Urinary bladder (tissue), 4 donors: ENCODE data around the gene SCUBE3. TPM values are rescaled to one million over a fixed set of nuclear protein-coding genes. Genes with fewer than 3 reads are reported as not detected.
A peak's percentile ranks its signal among the peaks of the same experiment; 100 is the strongest.

Source experiments
- DNase-seq: peaks from one replicate; pipeline ENCODE4 v3.0.0-alpha.2; 2015; ENCODE audit errors: extremely low spot score
- H3K27ac ChIP-seq: one replicate; pipeline ENCODE4 v1.5.1; 2013; ENCODE audit warnings: low read depth, mild to moderate bottlenecking, moderate library complexity
- H3K36me3 ChIP-seq: one replicate; pipeline ENCODE4 v1.6.1; 2013; ENCODE audit warnings: mild to moderate bottlenecking, moderate library complexity; ENCODE audit not compliant: insufficient read depth
- H3K4me1 ChIP-seq: one replicate; pipeline ENCODE4 v1.6.1; 2013; ENCODE audit warnings: mild to moderate bottlenecking, moderate library complexity; ENCODE audit not compliant: insufficient read depth
- H3K4me3 ChIP-seq: one replicate; pipeline ENCODE4 v1.5.1; 2013; ENCODE audit warnings: low read depth, low read length
- WGBS: extraction: QIAGEN DNeasy Blood & Tissue Kit; methylation state at CpG from one replicate; pipeline ENCODE4 v1.1.7; 2013; 5-methylcytosine and 5-hydroxymethylcytosine counted together
- polyA plus RNA-seq: library from polyadenylated mRNA; stranded (reverse); fragments of 200-250 nt; gene quantifications from one replicate; pipeline ENCODE4 v1.2.3, GENCODE V29; 2013
- total RNA-seq: library from RNA; depleted of rRNA; stranded (reverse); fragments of >200 nt; gene quantifications from one replicate; pipeline ENCODE4 v1.2.3, GENCODE V29; 2014
- donor health status: healthy with polysubstance abuse.
- donor health status: healthy.

The SCUBE3 gene
- 3.9 TPM for total RNA-seq
- 8.4 TPM for polyA plus RNA-seq

- peak within 1 kb of the TSS; percentile 44 for H3K4me3 ChIP-seq
- under 1% methylated on average over 88 of the region's 89 CpGs for WGBS
- H3K27ac ChIP-seq = no peak within 1 kb of the TSS
- no peak for DNase-seq
- no peaks in the 10 kb centered on the region for H3K36me3 ChIP-seq
- H3K4me1 ChIP-seq = peaks cover 2% of the 10 kb centered on the region
Observed at GRCh38 chr6:35213824-35214756, at the start of gene SCUBE3. Gene SCUBE3, plus strand, starts transcription at chr6:35213956. Its CDS starts 463 bp downstream, at chr6:35214419.

DNA sequence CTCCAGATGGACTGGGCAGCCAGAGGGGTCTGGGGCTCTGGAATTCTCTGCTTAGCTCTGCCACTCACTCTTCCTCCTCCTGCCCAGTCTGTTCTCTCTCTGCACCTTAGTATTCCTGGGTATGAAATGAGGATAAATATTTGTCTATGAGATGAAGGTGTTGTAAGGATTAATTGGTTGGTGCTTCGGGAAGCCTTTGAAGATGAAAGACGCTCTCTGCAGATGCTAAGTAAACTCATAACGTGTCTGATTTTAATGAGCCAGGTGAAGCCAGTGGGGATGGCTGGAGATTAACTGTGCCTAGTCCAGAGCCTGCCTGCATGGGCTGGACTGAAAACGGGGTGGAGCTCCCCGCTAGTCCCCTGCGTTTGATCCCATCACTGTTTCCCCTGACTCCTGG lies 49.5 kb upstream of the SCUBE3 start:
- 69% methylated on average over 6 of the region's 6 CpGs for WGBS
- no peaks in the 10 kb centered on the region for H3K4me1 ChIP-seq
- H3K4me3 ChIP-seq = no peak overlapping the region
- no peaks in the 10 kb centered on the region for H3K36me3 ChIP-seq
- H3K27ac ChIP-seq = no peak overlapping the region
- DNase-seq = no peak

GRCh38 chr6:35164868-35165267 lies 48.9 kb upstream of the SCUBE3 start:
- no peak for DNase-seq
- WGBS = 92% methylated on average over 4 of the region's 4 CpGs
- Histone ChIP-seq H3K27ac (no peak overlapping the region), H3K4me3 (no peak overlapping the region), H3K4me1 (no peaks in the 10 kb centered on the region), H3K36me3 (no peaks in the 10 kb centered on the region)

DNA sequence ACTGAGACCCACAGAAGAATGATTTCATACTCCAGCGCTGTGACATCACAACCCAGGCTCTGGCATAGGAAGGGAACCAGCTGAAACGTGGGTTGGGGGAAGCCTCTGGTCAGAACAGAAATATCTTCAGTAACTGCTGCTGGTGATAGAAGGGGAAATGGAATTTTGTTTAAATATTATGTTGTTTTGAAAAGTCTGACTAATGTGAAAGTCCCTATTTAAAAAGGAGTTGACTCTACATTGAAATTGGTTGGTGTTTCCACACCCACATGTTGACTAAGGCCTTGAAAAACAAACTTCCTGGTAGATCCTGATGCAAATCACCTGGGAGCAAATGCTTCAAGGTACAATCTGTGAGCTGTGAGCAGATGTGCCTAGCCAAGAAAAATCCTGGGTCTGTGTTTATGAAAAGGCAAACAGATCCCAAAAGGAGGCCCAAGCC lies 48.1 kb upstream of the SCUBE3 start:
- H3K27ac ChIP-seq = no peak overlapping the region
- WGBS = 82% methylated on average over 2 of the region's 2 CpGs

GRCh38 chr6:35166116-35166515 lies 47.6 kb upstream of the SCUBE3 start:
- H3K27ac ChIP-seq = peak overlapping the region; percentile 54
- no peaks in the 10 kb centered on the region for H3K4me1 ChIP-seq
- 93% methylated on average over 2 of the region's 2 CpGs for WGBS
- no peak overlapping the region for H3K4me3 ChIP-seq
- H3K36me3 ChIP-seq = no peaks in the 10 kb centered on the region
- no peak for DNase-seq

More for the DNA sequence above, 48.1 kb upstream of the SCUBE3 start:
- Histone ChIP-seq H3K4me1 (no peaks in the 10 kb centered on the region), H3K4me3 (no peak overlapping the region), H3K36me3 (no peaks in the 10 kb centered on the region)
- DNase-seq = no peak

GRCh38 chr6:35166520-35166919 lies 47.2 kb upstream of the SCUBE3 start:
- DNase-seq = no peak

GRCh38 chr6:35167505-35167904 lies 46.3 kb upstream of the SCUBE3 start:
- DNase-seq = no peak
- Histone ChIP-seq H3K4me3 (no peak overlapping the region), H3K4me1 (no peaks in the 10 kb centered on the region), H3K36me3 (no peaks in the 10 kb centered on the region), H3K27ac (no peak overlapping the region)

More at GRCh38 chr6:35166520-35166919, 47.2 kb upstream of the SCUBE3 start:
- Histone ChIP-seq H3K27ac (peak overlapping the region; percentile 46), H3K4me3 (no peak overlapping the region), H3K4me1 (no peaks in the 10 kb centered on the region), H3K36me3 (no peaks in the 10 kb centered on the region)
- WGBS = 80% methylated on average over 5 of the region's 5 CpGs

DNA sequence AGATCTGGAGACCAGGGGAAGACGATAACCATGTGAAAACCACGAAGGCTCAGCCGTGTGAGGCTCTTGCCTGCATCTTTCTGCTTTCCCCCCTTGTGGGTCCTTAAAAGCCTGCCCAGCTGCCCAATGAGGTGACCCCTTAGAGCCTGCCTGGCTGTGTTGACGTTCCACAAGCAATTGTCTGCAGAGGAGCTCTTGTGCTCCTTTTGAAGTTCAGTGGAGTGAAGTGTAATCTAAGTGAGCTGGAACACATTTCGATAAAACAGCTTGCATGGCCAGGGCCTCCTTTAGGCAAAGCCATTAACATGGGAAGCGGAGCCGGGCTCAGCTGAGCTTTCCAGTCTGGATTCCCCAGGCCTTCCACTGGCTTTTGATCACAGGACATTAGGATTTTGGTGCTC lies 45.3 kb upstream of the SCUBE3 start:
- 71% methylated on average over 7 of the region's 7 CpGs for WGBS
- Histone ChIP-seq H3K27ac (no peak overlapping the region), H3K4me1 (no peaks in the 10 kb centered on the region), H3K4me3 (no peak overlapping the region), H3K36me3 (no peaks in the 10 kb centered on the region)
- no peak for DNase-seq

DNA sequence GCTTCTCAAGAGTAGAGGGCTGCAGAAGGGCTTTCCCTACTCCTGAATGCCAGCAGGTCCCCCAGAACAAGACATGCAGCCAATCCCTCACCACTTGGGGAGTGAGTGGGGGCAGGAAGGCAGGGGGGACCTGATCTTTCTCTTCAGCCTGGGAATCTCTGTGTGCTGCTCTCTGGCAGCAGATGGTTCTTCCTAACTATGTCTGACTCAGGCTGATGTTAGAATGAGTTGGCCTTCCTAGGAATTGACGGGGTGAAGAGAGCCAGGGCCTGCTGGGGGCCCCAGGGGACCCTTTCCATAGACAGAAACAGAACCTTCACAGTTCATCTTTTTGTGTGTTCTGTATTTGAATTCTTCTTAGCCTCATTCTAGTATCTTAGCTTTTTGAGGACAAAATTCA lies 43.6 kb upstream of the SCUBE3 start:
- DNase-seq = no peak
- H3K4me1 ChIP-seq = no peaks in the 10 kb centered on the region
- no peak overlapping the region for H3K27ac ChIP-seq
- no peak overlapping the region for H3K4me3 ChIP-seq
- no peaks in the 10 kb centered on the region for H3K36me3 ChIP-seq
- 71% methylated on average over 1 of the region's 1 CpG for WGBS

- Histone ChIP-seq H3K36me3 (no peaks in the 10 kb centered on the region), H3K4me1 (no peaks in the 10 kb centered on the region)
Observed at GRCh38 chr6:35170891-35171290, 42.9 kb upstream of the SCUBE3 start.

GRCh38 chr6:35173044-35173426 lies 40.7 kb upstream of the SCUBE3 start:
- 74% methylated on average over 5 of the region's 5 CpGs for WGBS
- DNase-seq = no peak
- H3K4me1 ChIP-seq = no peaks in the 10 kb centered on the region
- no peak overlapping the region for H3K4me3 ChIP-seq
- no peaks in the 10 kb centered on the region for H3K36me3 ChIP-seq
- H3K27ac ChIP-seq = no peak overlapping the region

More at GRCh38 chr6:35170891-35171290, 42.9 kb upstream of the SCUBE3 start:
- Histone ChIP-seq H3K4me3 (no peak overlapping the region), H3K27ac (no peak overlapping the region)
- DNase-seq = no peak
- 94% methylated on average over 3 of the region's 3 CpGs for WGBS

GRCh38 chr6:35173427-35174087 lies 40.2 kb upstream of the SCUBE3 start:
- Histone ChIP-seq H3K36me3 (no peaks in the 10 kb centered on the region), H3K4me3 (no peak overlapping the region), H3K27ac (no peak overlapping the region), H3K4me1 (no peaks in the 10 kb centered on the region)
- WGBS = 75% methylated on average over 7 of the region's 7 CpGs
- no peak for DNase-seq

DNA sequence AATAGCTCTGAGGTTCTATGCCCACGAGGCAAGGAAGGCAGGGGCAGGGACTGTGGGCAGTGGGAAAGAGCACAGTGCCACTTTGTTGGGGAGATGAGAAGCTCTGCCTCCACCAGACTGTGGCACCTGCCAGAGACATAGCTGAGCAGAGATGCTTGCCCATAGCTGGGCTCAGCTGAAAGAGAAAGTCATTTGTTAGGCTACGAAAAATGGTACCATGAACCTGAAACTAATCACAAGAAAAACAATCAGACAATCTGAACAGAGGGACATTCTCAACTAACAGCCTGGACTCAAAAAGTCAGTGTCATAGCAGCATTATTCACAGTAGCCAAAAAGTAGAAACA lies 39.7 kb upstream of the SCUBE3 start:
- 74% methylated on average over 2 of the region's 2 CpGs for WGBS

GRCh38 chr6:35174501-35174900 lies 39.3 kb upstream of the SCUBE3 start:
- Histone ChIP-seq H3K27ac (no peak overlapping the region), H3K4me3 (no peak overlapping the region), H3K4me1 (no peaks in the 10 kb centered on the region), H3K36me3 (no peaks in the 10 kb centered on the region)
- DNase-seq = no peak
- WGBS = 89% methylated on average over 4 of the region's 4 CpGs

More for the DNA sequence above, 39.7 kb upstream of the SCUBE3 start:
- Histone ChIP-seq H3K27ac (no peak overlapping the region), H3K4me1 (no peaks in the 10 kb centered on the region), H3K4me3 (no peak overlapping the region), H3K36me3 (no peaks in the 10 kb centered on the region)
- DNase-seq = no peak
